NCI-H82 treated with DMSO at 0.1 percent for 48 hours (cell line): Measurements from ENCODE around the gene NRCAM.

Experiments
- DNase-seq: peaks from one replicate; lab custom pipeline; 2025; ENCODE audit not compliant: unreplicated experiment; lab: John Stamatoyannopoulos, UW

The NRCAM gene

GRCh38 chr7:108137993-108138392 is 318.2 kb downstream of the NRCAM start:
- DNase-seq = no peak

GRCh38 chr7:108137040-108137439 is 319.2 kb downstream of the NRCAM start:
- no peak for DNase-seq

GRCh38 chr7:108136191-108136688 is 320.0 kb downstream of the NRCAM start:
- DNase-seq = no peak

GRCh38 chr7:108135446-108136190 is 320.6 kb downstream of the NRCAM start:
- no peak for DNase-seq

GRCh38 chr7:108134486-108134885 is 321.8 kb downstream of the NRCAM start:
- no peak for DNase-seq

- peak; percentile 93 for DNase-seq
Observed at GRCh38 chr7:108132551-108133265, 323.5 kb downstream of the NRCAM start.

GRCh38 chr7:108130261-108130660 is 326.0 kb downstream of the NRCAM start, which contains the start of gene LAMB4:
Gene LAMB4 (minus strand): TSS chr7:108130361. CDS start chr7:108123164, 7,197 bp downstream.
- DNase-seq = no peak

- DNase-seq = no peak
Observed at GRCh38 chr7:108129018-108129965, 326.9 kb downstream of the NRCAM start.

- no peak for DNase-seq
Observed at GRCh38 chr7:108128514-108128913, 327.7 kb downstream of the NRCAM start.

GRCh38 chr7:108127461-108127860 is 328.8 kb downstream of the NRCAM start:
- DNase-seq = no peak

GRCh38 chr7:108124820-108125219 is 331.4 kb downstream of the NRCAM start:
- no peak for DNase-seq

GRCh38 chr7:108122181-108122580 is 334.1 kb downstream of the NRCAM start:
- DNase-seq = no peak

GRCh38 chr7:108120933-108121332 is 335.3 kb downstream of the NRCAM start:
- DNase-seq = no peak

GRCh38 chr7:108120196-108120595 is 336.0 kb downstream of the NRCAM start:
- no peak for DNase-seq

- DNase-seq = no peak
Observed at GRCh38 chr7:108118959-108119358, 337.3 kb downstream of the NRCAM start.

GRCh38 chr7:108114117-108114841 is 342.0 kb downstream of the NRCAM start:
- DNase-seq = no peak

GRCh38 chr7:108112683-108113082 is 343.6 kb downstream of the NRCAM start:
- no peak for DNase-seq

- peak; percentile 13 for DNase-seq
Observed at GRCh38 chr7:108109221-108109908, 346.9 kb downstream of the NRCAM start.

GRCh38 chr7:108108131-108108530 is 348.1 kb downstream of the NRCAM start:
- DNase-seq = no peak

GRCh38 chr7:108104324-108104723 is 351.9 kb downstream of the NRCAM start:
- no peak for DNase-seq
